Endothelial cell of umbilical vein (primary cell): ENCODE results near the gene LRRC59. TPM values are rescaled to one million over a fixed set of nuclear protein-coding genes. Genes with fewer than 3 reads are reported as not detected.

Experiments
- BruUV-seq: library from RNA; stranded (reverse); fragments of 400-500 nt; replicated peaks from 2 replicates; lab custom pipeline; 2021; lab: Mats Ljungman, UMichigan
- CTCF ChIA-PET: fragments of 300-600, 350-600 bp; sonication (Branson Sonifier 250); formaldehyde crosslinking; loops from one replicate; lab custom pipeline; 2021; ENCODE audit warnings: antibody characterized with exemption, inconsistent platforms; lab: Charles Lee
- POLR2A ChIA-PET: fragments of 300-600, 350-600 bp; sonication (Branson Sonifier 250); formaldehyde crosslinking; loops from one replicate; lab custom pipeline; 2021; ENCODE audit warnings: antibody characterized with exemption, inconsistent platforms; lab: Charles Lee
- DNase-seq: peaks from one replicate; pipeline ENCODE4 v3.0.0-alpha.2; 2011; ENCODE audit warnings: low read depth, low spot score
- FAIRE-seq: peaks from 2 replicates; lab custom pipeline; 2011; peaks lifted over from hg19 to GRCh38; lab: Jason Lieb, UNC
- H2AFZ ChIP-seq: 2 replicates; pipeline ENCODE4 v1.6.0; 2012; ENCODE audit warnings: low read depth, low read length, control low read depth, inconsistent platforms
- H3K27ac ChIP-seq: 2 replicates; pipeline ENCODE4 v1.5.1; 2011; ENCODE audit warnings: low read depth, mild to moderate bottlenecking, control low read depth, low read length, moderate library complexity; ENCODE audit not compliant: insufficient read depth
- H3K27me3 ChIP-seq, 2 experiments: 2 replicates each; pipeline versions ENCODE4 v1.6.0 to v1.6.1; 2011; ENCODE audit warnings: low read length in 2 of 2, mixed read lengths in 1 of 2; ENCODE audit not compliant: control insufficient read depth in 2 of 2, insufficient read depth in 2 of 2
- H3K36me3 ChIP-seq, 2 experiments: 2 replicates in 1 of 2; 3 replicates in 1 of 2; pipeline ENCODE4 v1.5.1; 2011; ENCODE audit warnings: low read length in 2 of 2, mild to moderate bottlenecking in 1 of 2, moderate library complexity in 1 of 2; ENCODE audit not compliant: control insufficient read depth in 2 of 2, insufficient read depth in 2 of 2; ENCODE audit errors: extremely low read depth in 1 of 2
- H3K4me1 ChIP-seq: 3 replicates; pipeline ENCODE4 v1.5.1; 2011; ENCODE audit warnings: mild to moderate bottlenecking, low read length; ENCODE audit not compliant: control insufficient read depth, insufficient read depth; ENCODE audit errors: extremely low read depth
- H3K4me2 ChIP-seq: 2 replicates; pipeline ENCODE4 v1.6.1; 2011; ENCODE audit warnings: low read length, control low read depth, mixed read lengths; ENCODE audit not compliant: insufficient read depth
- H3K4me3 ChIP-seq, 3 experiments: fragments of 200-600 bp in 1 of 3; sonication (generic), shearing (Covaris generic) in 1 of 3; replicated peaks in 1 of 3; 2 replicates each; pipeline ENCODE4 v1.5.1; 2011 to 2016; ENCODE audit warnings: control low read depth in 3 of 3, low read length in 3 of 3, mild to moderate bottlenecking in 2 of 3, inconsistent platforms in 1 of 3, low read depth in 1 of 3, moderate library complexity in 1 of 3; ENCODE audit not compliant: insufficient read depth in 1 of 3
- H3K79me2 ChIP-seq: 2 replicates; pipeline ENCODE4 v1.6.0; 2012; ENCODE audit warnings: low read length, inconsistent platforms; ENCODE audit not compliant: control insufficient read depth, insufficient read depth
- H3K9ac ChIP-seq: replicated peaks from 2 replicates; pipeline ENCODE3; 2011; ENCODE audit warnings: low read length, control low read depth; ENCODE audit not compliant: insufficient read depth; ENCODE audit errors: extremely low read depth
- H3K9me1 ChIP-seq: replicated peaks from 3 replicates; pipeline ENCODE4 v1.6.0; 2011; ENCODE audit warnings: mild to moderate bottlenecking, low read length; ENCODE audit not compliant: control insufficient read depth, insufficient read depth; ENCODE audit errors: extremely low read depth
- H3K9me3 ChIP-seq: replicated peaks from 2 replicates; pipeline ENCODE4 v1.5.1; 2012; ENCODE audit warnings: low read length, inconsistent platforms; ENCODE audit not compliant: control insufficient read depth, insufficient read depth
- H4K20me1 ChIP-seq: replicated peaks from 2 replicates; pipeline ENCODE3; 2011; ENCODE audit warnings: mild to moderate bottlenecking, low read length; ENCODE audit not compliant: control insufficient read depth, insufficient read depth; ENCODE audit errors: extremely low read depth
- CTCF ChIP-seq, 2 donors: IDR thresholded peaks; 1 replicate in 1 of 2; 2 replicates in 1 of 2; pipeline ENCODE4 v1.5.1; 2011; ENCODE audit warnings: low read length in 2 of 2, mild to moderate bottlenecking in 2 of 2, moderate library complexity in 2 of 2, control low read depth in 1 of 2, inconsistent platforms in 1 of 2, low read depth in 1 of 2; ENCODE audit not compliant: insufficient read depth in 1 of 2; ENCODE audit errors: extremely low read depth in 1 of 2
- EZH2 ChIP-seq: IDR thresholded peaks from 2 replicates; pipeline ENCODE4 v1.6.1; 2012; ENCODE audit warnings: borderline replicate concordance, low read depth, mild to moderate bottlenecking, moderate library complexity, low read length, inconsistent platforms; ENCODE audit not compliant: severe bottlenecking
- FOS ChIP-seq: IDR thresholded peaks from 2 replicates; pipeline ENCODE4 v1.6.1; 2011; ENCODE audit warnings: mild to moderate bottlenecking, low read length, moderate library complexity, borderline replicate concordance; ENCODE audit not compliant: insufficient read depth
- GATA2 ChIP-seq: IDR thresholded peaks from 2 replicates; pipeline ENCODE4 v1.7.0; 2011; ENCODE audit warnings: low read depth, mild to moderate bottlenecking, moderate library complexity, mixed read lengths, low read length; ENCODE audit not compliant: insufficient read length, insufficient read depth
- JUN ChIP-seq: IDR thresholded peaks from 2 replicates; pipeline ENCODE4 v1.6.1; 2011; ENCODE audit warnings: borderline replicate concordance, low read depth; ENCODE audit not compliant: insufficient read length, insufficient read depth
- MAX ChIP-seq: IDR thresholded peaks from 2 replicates; pipeline ENCODE4 v1.6.1; 2011; ENCODE audit not compliant: insufficient read depth, insufficient read length
- MYC ChIP-seq: IDR thresholded peaks from one replicate; pipeline ENCODE4 v1.6.1; 2011; ENCODE audit warnings: mild to moderate bottlenecking, low read depth, low read length
- POLR2A ChIP-seq: IDR thresholded peaks from 2 replicates; pipeline ENCODE4 v1.6.1; 2012; ENCODE audit warnings: low read depth, mild to moderate bottlenecking, control low read depth, low read length
- POLR2AphosphoS5 ChIP-seq: IDR thresholded peaks from 2 replicates; pipeline ENCODE4 v1.6.1; 2012; ENCODE audit warnings: low read depth, mild to moderate bottlenecking, control low read depth, low read length, moderate library complexity; ENCODE audit not compliant: insufficient read depth
- dilution Hi-C: fragments of 300-500 bp; cut with MboI; formaldehyde crosslinking; loops from one replicate; pipeline ENCODE4 v1.15.0; 2019; ENCODE audit warnings: low sequenced_read_pairs; ENCODE audit not compliant: extremely low pct_ligation_motif_present
- intact Hi-C: fragments of 100-400 bp; cut with micrococcal nuclease; formaldehyde crosslinking; loops from one replicate; pipeline ENCODE4 v1.10.0; 2022
- polyA plus RNA-seq, 4 experiments: library from polyadenylated mRNA; depleted of rRNA in 3 of 4; stranded (reverse) in 3 of 4; unstranded in 1 of 4; fragments of >200 nt; gene quantifications; 2 replicates each; pipeline versions ENCODE4 v1.2.1 to v1.2.3, GENCODE V29; 2011 to 2012; ENCODE audit warnings: missing spikeins in 1 of 4
- total RNA-seq: library from RNA; stranded (reverse); gene quantifications from 2 replicates; pipeline ENCODE4 v1.2.3, GENCODE V29; 2021

Gene LRRC59
- total and polyA plus RNA-seq, 2 donors (not counting 3 experiments of a cell fraction or from before 2014, with no cell fraction given) = 93.9 to 183 TPM

- no peak overlapping the region for H3K9ac ChIP-seq
- BruUV-seq = no TSS peak
- POLR2A ChIA-PET = interaction anchor here (0.9 kb wide), 1 partner anchor 32 kb away, joined by 3 read pairs; the partner anchor contains the start of gene LRRC59
- H3K4me2 ChIP-seq = no peak overlapping the region
- H3K27ac ChIP-seq = no peak overlapping the region
- no peaks in the 10 kb centered on the region for H4K20me1 ChIP-seq
- intact Hi-C loops (no loop called here), dilution Hi-C loops (no loop called here)
- FAIRE-seq = no peak
- no peaks in the 10 kb centered on the region for H3K9me3 ChIP-seq
- TF ChIP-seq JUN (no peak), GATA2 (no peak), POLR2AphosphoS5 (no peak), POLR2A (no peak), MAX (no peak), MYC (no peak), EZH2 (no peak), FOS (no peak), CTCF (IDR thresholded peaks at IDR 0.05; ENCODE audit: extremely low read depth in 1 of 2, insufficient read depth in 1 of 2, low read depth in 1 of 2, low read length in 2 of 2) (no peak)
- H3K4me1 ChIP-seq = peaks cover 14% of the 10 kb centered on the region
- H3K79me2 ChIP-seq = no peaks in the 10 kb centered on the region
- no peaks in the 10 kb centered on the region for H3K9me1 ChIP-seq
- DNase-seq = no peak
- CTCF ChIA-PET = interaction anchor here (1.3 to 4.4 kb wide), 2 partner anchors 32 to 37 kb away, joined by 3 to 20 read pairs; partner anchors contain the start of gene LRRC59
- H3K4me3 ChIP-seq = no peak overlapping the region
- no peak overlapping the region for H2AFZ ChIP-seq
- no peaks in the 10 kb centered on the region for H3K27me3 ChIP-seq
- no peaks in the 10 kb centered on the region for H3K36me3 ChIP-seq
Measured at GRCh38 chr17:50429793-50430192, 32.5 kb upstream of the LRRC59 start.
